HEK293 (cell line): ENCODE data around the gene ZSWIM1.

Source experiments
- ATF2 ChIP-seq: fragments of 450-650 bp; formaldehyde crosslinking; IDR thresholded peaks from 2 replicates; pipeline ENCODE4 v1.5.1; 2016; ENCODE audit warnings: missing biosample characterization, missing genetic modification characterization, low read depth
- CTCF ChIP-seq: fragments of 450-650 bp; formaldehyde crosslinking; IDR thresholded peaks from 2 replicates; pipeline ENCODE4 v1.5.1; 2016; ENCODE audit warnings: missing biosample characterization, missing genetic modification characterization
- GLIS1 ChIP-seq: fragments of 450-650 bp; formaldehyde crosslinking; IDR thresholded peaks from 2 replicates; pipeline ENCODE4 v1.5.1; 2016; ENCODE audit warnings: missing biosample characterization, missing genetic modification characterization
- YY1 ChIP-seq: fragments of 450-650 bp; formaldehyde crosslinking; IDR thresholded peaks from 2 replicates; pipeline ENCODE4 v1.5.1; 2018; ENCODE audit warnings: missing biosample characterization, missing genetic modification characterization
- ZBTB8A ChIP-seq: fragments of 450-650 bp; formaldehyde crosslinking; IDR thresholded peaks from 2 replicates; pipeline ENCODE4 v1.5.1; 2016; ENCODE audit warnings: missing biosample characterization, missing genetic modification characterization
- ZNF10 ChIP-seq: fragments of 450-650 bp; formaldehyde crosslinking; IDR thresholded peaks from 2 replicates; pipeline ENCODE4 v1.5.1; 2017; ENCODE audit warnings: missing biosample characterization, missing genetic modification characterization
- ZNF114 ChIP-seq: fragments of 450-650 bp; formaldehyde crosslinking; IDR thresholded peaks from 2 replicates; pipeline ENCODE4 v1.5.0; 2017; ENCODE audit warnings: missing biosample characterization, missing genetic modification characterization
- ZNF121 ChIP-seq: fragments of 450-650 bp; formaldehyde crosslinking; IDR thresholded peaks from 2 replicates; pipeline ENCODE4 v1.5.1; 2016; ENCODE audit warnings: missing biosample characterization, missing genetic modification characterization
- ZNF174 ChIP-seq: fragments of 450-650 bp; formaldehyde crosslinking; IDR thresholded peaks from 2 replicates; pipeline ENCODE4 v1.5.0; 2017; ENCODE audit warnings: missing biosample characterization, mild to moderate bottlenecking, missing genetic modification characterization
- ZNF404 ChIP-seq: fragments of 450-650 bp; formaldehyde crosslinking; IDR thresholded peaks from 2 replicates; pipeline ENCODE4 v1.5.1; 2017; ENCODE audit warnings: missing biosample characterization, missing genetic modification characterization
- ZNF416 ChIP-seq: fragments of 450-650 bp; formaldehyde crosslinking; IDR thresholded peaks from 2 replicates; pipeline ENCODE4 v1.5.1; 2016; ENCODE audit warnings: missing biosample characterization, missing genetic modification characterization

- TF ChIP-seq ZBTB8A = no peak
- no peak for TF ChIP-seq CTCF
- TF ChIP-seq ZNF404 (tag by site-specific recombination) = no peak
- no peak for TF ChIP-seq GLIS1 (tag by site-specific recombination)
- TF ChIP-seq ZNF114 (tag by site-specific recombination) = no peak
- no peak for TF ChIP-seq ZNF174
- no peak for TF ChIP-seq ATF2 (tag by site-specific recombination)
- no peak for TF ChIP-seq YY1 (tag by site-specific recombination)
- no peak for TF ChIP-seq ZNF416 (tag by site-specific recombination)
- no peak for TF ChIP-seq ZNF121 (tag by site-specific recombination)
- no peak for TF ChIP-seq ZNF10 (tag by site-specific recombination)
Measured at GRCh38 chr20:45857882-45858216, 23.2 kb upstream of the ZSWIM1 start.
